Aortic smooth muscle cell (primary cell): Measurements from ENCODE around the gene TEX13B. TPM values are rescaled to one million over a fixed set of nuclear protein-coding genes. Genes with fewer than 3 reads are reported as not detected.

Experiments
- total RNA-seq: library from RNA; depleted of rRNA; stranded (reverse); fragments of >200 nt; gene quantifications from 2 replicates; pipeline ENCODE4 v1.2.3, GENCODE V29; 2014

TEX13B gene
- not detected in 2 replicates for total RNA-seq

GRCh38 chrX:107982356-107982755 is at the start of gene TEX13B:
TSS of gene TEX13B (minus strand) at chrX:107982370. CDS start at chrX:107982127, 243 bp downstream.

Other genes starting within 250 kb of the TEX13B start
- 10.7 and 20.5 TPM in 2 replicates for gene TSC22D3, start 206.6 kb downstream of the TEX13B start, total RNA-seq
- gene NCBP2L, start 204.6 kb downstream of the TEX13B start, total RNA-seq = not detected in 2 replicates
- gene MID2, start 156.5 kb downstream of the TEX13B start, total RNA-seq = 12.0 and 12.9 TPM in 2 replicates
- under 0.01 TPM in 2 replicates for gene VSIG1, start 62.7 kb upstream of the TEX13B start, total RNA-seq
- 88.3 and 91.2 TPM in 2 replicates for gene PSMD10, start 109.2 kb upstream of the TEX13B start, total RNA-seq
- 15.8 and 15.9 TPM in 2 replicates for gene ATG4A, start 109.4 kb upstream of the TEX13B start, total RNA-seq